GM12872 (cell line): ENCODE results near the gene PDCD11.

Source experiments
- TF ChIP-seq, protein P1 (sequence below): IDR thresholded peaks from 3 replicates; pipeline ENCODE4 v1.5.1; 2011; ENCODE audit warnings: low read depth, mild to moderate bottlenecking, low read length, moderate library complexity; ENCODE audit not compliant: insufficient read depth

PDCD11 gene

DNA sequence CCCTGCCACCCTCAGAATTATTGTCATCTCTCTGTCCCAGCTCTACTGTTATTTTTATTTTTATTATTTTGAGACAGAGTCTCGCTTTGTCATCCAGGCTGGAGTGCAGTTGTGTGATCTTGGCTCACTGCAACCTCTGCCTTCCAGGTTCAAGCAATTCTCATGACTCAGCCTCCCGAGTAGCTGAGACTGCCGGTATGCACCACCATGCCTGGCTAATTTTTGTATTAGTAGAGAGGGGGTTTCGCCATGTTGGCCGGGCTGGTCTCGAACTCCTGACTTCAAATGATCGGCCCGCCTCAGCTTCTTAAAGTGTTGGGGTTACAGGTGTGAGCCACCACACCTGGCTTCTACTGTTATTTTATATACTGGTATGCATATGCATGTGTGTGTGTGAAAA, 44.8 kb downstream of the PDCD11 start:
- TF ChIP-seq, protein P1, sequence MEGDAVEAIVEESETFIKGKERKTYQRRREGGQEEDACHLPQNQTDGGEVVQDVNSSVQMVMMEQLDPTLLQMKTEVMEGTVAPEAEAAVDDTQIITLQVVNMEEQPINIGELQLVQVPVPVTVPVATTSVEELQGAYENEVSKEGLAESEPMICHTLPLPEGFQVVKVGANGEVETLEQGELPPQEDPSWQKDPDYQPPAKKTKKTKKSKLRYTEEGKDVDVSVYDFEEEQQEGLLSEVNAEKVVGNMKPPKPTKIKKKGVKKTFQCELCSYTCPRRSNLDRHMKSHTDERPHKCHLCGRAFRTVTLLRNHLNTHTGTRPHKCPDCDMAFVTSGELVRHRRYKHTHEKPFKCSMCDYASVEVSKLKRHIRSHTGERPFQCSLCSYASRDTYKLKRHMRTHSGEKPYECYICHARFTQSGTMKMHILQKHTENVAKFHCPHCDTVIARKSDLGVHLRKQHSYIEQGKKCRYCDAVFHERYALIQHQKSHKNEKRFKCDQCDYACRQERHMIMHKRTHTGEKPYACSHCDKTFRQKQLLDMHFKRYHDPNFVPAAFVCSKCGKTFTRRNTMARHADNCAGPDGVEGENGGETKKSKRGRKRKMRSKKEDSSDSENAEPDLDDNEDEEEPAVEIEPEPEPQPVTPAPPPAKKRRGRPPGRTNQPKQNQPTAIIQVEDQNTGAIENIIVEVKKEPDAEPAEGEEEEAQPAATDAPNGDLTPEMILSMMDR: no peak

DNA sequence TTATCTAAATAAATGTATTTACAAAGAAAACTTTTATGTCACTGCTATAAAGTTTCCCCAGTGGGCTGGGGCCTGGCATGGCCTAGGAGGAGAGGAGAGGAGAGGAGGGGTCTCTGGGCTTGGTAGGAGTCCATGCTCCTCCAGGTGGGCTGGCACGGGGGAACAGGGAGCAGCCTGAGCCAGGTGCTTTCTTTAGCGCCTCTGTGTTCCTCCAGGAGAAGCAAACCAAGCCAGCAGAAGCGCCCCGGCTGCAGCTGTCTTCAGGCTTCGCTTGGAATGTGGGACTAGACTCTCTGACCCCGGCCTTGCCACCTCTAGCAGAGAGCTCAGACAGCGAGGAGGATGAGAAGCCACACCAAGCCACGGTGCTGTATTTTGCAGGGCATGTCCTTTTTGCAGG, 45.2 kb downstream of the PDCD11 start:
- TF ChIP-seq, protein P1: no peak

DNA sequence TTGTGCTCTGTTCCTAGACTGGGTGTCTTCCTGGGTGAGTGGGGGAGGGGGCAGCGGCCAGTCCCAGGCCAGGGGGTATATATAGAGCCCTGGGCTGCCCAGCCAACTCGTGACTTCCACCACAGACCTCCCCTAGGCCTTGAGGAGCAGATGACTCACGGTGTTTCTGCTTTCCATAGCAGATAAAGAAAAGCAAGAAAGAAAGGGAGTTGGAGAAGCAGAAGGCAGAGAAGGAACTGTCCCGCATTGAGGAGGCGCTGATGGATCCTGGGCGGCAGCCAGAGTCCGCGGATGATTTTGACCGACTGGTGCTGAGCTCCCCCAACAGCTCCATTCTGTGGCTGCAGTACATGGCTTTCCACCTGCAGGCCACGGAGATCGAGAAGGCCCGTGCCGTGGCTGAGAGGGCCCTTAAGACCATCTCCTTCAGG, 45.6 kb downstream of the PDCD11 start:
- TF ChIP-seq, protein P1: no peak

DNA sequence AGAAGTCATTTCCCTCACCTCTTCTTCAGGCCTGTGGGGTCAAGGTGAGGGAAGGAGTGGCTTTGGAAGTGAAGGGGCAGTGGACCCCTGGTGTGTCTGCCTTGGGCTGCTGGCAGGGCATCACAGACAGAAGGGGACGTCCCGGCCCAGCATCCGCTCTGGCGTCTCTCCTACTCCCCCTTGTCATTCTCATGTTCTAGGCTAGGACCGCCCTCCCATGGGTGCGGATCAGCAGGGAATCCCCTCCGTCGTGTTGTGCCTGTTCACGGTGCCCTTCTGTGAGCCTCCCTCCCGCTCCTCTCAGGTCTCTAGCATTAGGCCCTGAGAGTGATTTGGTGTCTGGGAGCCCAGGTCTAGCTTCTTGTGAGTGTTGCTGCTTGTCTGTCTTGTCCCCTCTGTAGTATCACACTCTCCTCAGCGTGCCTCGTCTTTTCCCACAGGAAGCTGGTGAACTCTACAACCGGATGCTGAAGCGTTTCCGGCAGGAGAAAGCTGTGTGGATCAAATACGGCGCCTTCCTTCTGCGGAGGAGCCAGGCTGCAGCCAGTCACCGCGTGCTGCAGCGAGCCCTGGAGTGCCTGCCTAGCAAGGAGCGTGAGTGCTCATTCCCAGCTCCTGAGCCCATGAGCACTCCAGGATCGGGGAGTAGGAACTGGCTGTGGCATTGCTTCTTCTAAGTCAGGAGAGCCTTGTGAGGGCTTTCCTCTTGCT, 47.2 kb downstream of the PDCD11 start:
- TF ChIP-seq, protein P1: no peak

DNA sequence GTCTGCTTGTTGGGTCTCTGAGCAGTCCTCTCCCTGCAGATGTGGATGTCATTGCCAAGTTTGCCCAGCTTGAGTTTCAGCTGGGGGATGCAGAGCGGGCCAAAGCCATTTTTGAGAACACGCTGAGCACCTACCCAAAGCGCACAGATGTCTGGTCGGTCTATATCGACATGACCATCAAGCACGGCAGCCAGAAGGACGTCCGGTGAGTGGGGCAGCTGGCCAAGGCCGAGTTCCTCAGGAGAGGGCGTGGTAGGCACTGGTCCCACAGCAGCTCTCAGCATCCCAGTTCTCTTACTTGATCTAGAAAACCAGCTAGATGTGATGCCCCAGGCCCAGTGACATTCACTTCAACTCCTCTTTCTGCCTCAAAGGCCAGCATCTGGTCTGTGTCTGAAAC, 48.1 kb downstream of the PDCD11 start:
- TF ChIP-seq, protein P1: no peak

DNA sequence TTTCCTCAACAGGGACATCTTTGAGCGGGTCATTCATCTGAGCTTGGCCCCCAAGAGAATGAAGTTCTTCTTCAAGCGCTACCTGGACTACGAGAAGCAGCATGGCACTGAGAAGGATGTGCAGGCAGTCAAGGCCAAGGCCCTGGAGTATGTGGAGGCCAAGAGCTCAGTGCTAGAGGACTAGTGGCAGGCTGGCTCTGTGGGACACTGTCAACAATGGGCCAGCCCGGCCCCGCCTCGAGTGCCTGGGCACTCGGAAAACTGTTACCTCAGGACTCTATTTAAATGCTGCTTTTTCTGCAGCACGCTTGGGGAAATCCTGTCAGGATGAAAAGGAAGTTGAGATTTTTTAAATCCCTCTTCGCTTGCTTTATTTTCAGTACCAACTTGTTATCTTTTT, 48.9 kb downstream of the PDCD11 start:
- TF ChIP-seq, protein P1: no peak

DNA sequence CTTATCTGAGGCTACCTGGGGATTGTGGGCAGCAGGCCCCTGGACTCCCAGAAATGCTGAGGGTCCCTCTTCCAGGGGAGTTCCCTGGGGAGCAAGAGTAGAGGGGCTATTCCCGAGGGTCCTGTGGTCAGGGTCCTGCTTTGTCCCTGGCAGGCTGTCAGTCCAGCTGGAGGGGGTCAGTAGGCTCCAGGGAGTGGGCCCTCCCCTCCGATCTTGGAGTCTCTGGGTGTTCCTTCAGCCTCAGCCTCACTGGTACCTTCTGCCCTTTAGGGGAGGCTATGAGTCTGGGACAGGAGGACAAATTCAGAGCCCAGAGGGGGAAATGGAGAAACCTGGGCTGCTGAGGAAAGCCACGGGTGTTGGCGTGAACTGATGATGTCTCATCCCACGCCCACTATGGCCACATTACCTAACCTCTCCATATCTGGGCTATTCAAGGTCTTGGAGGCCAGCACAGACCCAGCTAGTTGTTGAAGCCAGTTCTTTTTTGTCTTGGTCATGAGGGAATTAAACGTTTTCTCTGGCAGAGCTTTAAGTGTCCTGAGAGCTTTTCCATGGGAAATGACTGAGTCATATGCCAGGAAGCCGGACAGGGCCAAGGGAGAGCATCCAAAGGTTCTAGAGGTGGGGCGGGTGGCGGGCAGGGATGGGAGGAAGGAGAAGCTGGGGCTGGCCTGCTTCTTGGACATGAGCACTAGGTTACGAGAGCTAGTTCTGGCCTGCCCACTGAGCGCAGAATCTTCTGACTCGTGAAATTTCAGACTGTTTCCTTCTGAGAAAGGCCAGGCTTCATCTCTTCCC, 49.5 kb downstream of the PDCD11 start:
- TF ChIP-seq, protein P1: no peak
